Duodenal mucosa (tissue), 2 donors: Measurements from ENCODE around the gene PARP15.
"Not testable (repeated sequence)": the region's sequence is repeated elsewhere in the genome, so short reads cannot be mapped to it uniquely, and the experiment has no call there.

Source experiments
- H3K27ac ChIP-seq: one replicate; pipeline ENCODE4 v1.7.0; 2013; ENCODE audit warnings: low read depth, low read length
- H3K27me3 ChIP-seq, 2 donors: one replicate each; pipeline ENCODE4 v1.7.0; 2013; ENCODE audit warnings: low read length in 2 of 2, control low read depth in 1 of 2; ENCODE audit not compliant: insufficient read depth in 2 of 2, control insufficient read depth in 1 of 2
- H3K36me3 ChIP-seq, 2 donors: one replicate each; pipeline ENCODE4 v1.7.0; 2013; ENCODE audit warnings: low read length in 2 of 2, control low read depth in 1 of 2; ENCODE audit not compliant: insufficient read depth in 2 of 2, control insufficient read depth in 1 of 2
- H3K4me1 ChIP-seq, 2 donors: one replicate each; pipeline ENCODE4 v1.7.0; 2013; ENCODE audit warnings: low read length in 2 of 2, control low read depth in 1 of 2; ENCODE audit not compliant: insufficient read depth in 2 of 2, control insufficient read depth in 1 of 2
- H3K4me3 ChIP-seq, 2 donors: one replicate each; pipeline ENCODE4 v1.7.0; 2013; ENCODE audit warnings: low read length in 2 of 2, low read depth in 1 of 2
- H3K9ac ChIP-seq, 2 donors: one replicate each; pipeline ENCODE4 v1.7.0; 2013; ENCODE audit warnings: low read length in 2 of 2, low read depth in 1 of 2
- H3K9me3 ChIP-seq, 2 donors: one replicate each; pipeline ENCODE4 v1.7.0; 2013; ENCODE audit warnings: low read length in 2 of 2, control low read depth in 1 of 2; ENCODE audit not compliant: control insufficient read depth in 1 of 2

The PARP15 gene

GRCh38 chr3:122568131-122568530, 9.3 kb upstream of the PARP15 start:
- H3K4me3 ChIP-seq, H3K9me3 ChIP-seq, H3K9ac ChIP-seq, H3K27me3 ChIP-seq, H3K27ac ChIP-seq: not testable (repeated sequence)
- Histone ChIP-seq H3K36me3 (peaks cover 16 to 68% of the 10 kb centered on the region in 2 donors), H3K4me1 (peaks cover 13 to 17% of the 10 kb centered on the region in 2 donors)

GRCh38 chr3:122568755-122569154, 8.7 kb upstream of the PARP15 start:
- Histone ChIP-seq H3K9me3 (no peaks in the 10 kb centered on the region), H3K27ac (no peak overlapping the region), H3K36me3 (peaks cover 16 to 74% of the 10 kb centered on the region in 2 donors), H3K27me3 (no peaks in the 10 kb centered on the region), H3K9ac (no peak overlapping the region), H3K4me3 (no peak overlapping the region), H3K4me1 (peaks cover 10 to 16% of the 10 kb centered on the region in 2 donors)

DNA sequence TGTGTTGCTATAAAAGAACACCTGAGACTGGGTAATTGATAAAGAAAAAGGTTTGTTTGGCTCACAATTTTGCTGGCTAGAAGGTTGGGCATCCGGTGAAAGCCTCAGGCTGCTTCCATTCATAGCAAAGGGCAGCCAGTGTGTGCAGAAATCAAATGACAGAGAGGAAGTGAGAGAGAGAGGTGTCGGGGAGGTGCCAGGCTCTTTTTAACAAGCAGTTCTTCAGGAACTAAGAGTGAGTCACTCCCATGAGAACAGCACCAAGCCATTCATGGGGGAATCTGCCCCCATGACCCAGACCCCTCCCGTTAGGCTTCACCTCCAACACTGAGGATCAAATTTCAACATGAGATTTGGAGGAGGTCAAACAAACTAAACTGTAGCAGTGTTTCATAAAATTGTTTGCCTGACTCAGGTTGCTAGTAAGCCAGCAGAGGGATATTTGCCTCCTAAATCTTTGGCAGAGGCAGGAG, 4.5 kb upstream of the PARP15 start:
- H3K27me3 ChIP-seq: no peaks in the 10 kb centered on the region
- no peaks in the 10 kb centered on the region for H3K9me3 ChIP-seq
- H3K27ac ChIP-seq: no peak overlapping the region
- no peak overlapping the region for H3K4me3 ChIP-seq
- H3K4me1 ChIP-seq: peaks cover 0 to 3% of the 10 kb centered on the region in 2 donors
- peaks cover 14 to 54% of the 10 kb centered on the region in 2 donors for H3K36me3 ChIP-seq
- H3K9ac ChIP-seq: no peak overlapping the region

- Histone ChIP-seq H3K9me3 (peaks cover under 1 to 2% of the 10 kb centered on the region in 2 donors), H3K9ac (no peak overlapping the region), H3K27ac (no peak overlapping the region), H3K4me1 (peaks cover 0 to 3% of the 10 kb centered on the region in 2 donors), H3K27me3 (no peaks in the 10 kb centered on the region), H3K36me3 (peaks cover 5 to 23% of the 10 kb centered on the region in 2 donors), H3K4me3 (no peak overlapping the region)
These were observed 1.1 kb upstream of the PARP15 start for GRCh38 chr3:122576174-122576940.

DNA sequence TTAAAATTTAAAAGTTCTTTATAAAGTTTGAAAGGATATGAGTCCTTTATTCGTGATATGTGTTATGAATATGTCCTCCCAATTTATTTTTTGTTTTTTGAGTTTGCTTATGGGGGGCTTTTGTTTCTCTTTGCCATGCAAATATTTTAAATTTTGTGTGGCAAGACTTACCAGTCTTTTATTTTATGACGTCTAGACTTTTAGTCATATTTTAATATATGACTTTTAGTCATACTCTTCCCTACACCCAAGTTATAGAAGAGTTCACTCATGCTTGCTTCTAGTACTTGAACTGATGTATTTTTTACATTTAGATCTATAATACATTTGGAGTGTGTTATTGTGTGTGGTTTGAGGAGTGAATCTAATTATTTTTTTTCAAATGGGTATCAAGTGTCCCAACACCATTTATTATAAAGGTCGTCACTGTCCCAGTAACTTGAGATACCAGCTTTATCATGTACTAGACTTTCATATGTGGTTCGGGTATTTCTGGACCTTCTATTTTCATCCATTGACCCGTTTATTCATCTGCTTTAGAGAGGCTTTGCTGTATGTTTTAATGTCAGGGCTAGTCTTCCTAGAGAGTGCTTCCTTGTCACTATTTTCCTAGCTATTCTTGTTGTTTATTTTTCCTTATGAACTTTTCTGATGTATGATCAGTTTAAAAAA, 755 bp downstream of the PARP15 start:
- Histone ChIP-seq H3K27me3 (no peaks in the 10 kb centered on the region), H3K27ac (no peak overlapping the region), H3K4me1 (peaks cover 0 to 3% of the 10 kb centered on the region in 2 donors), H3K4me3 (peak overlapping the region; percentile 57 to 64), H3K9ac (peak overlapping the region; percentile 29 to 30), H3K36me3 (peaks cover 2 to 8% of the 10 kb centered on the region in 2 donors), H3K9me3 (peaks cover 11 to 13% of the 10 kb centered on the region in 2 donors)

GRCh38 chr3:122580470-122580869, 3.0 kb downstream of the PARP15 start:
- H3K9me3 ChIP-seq: peaks cover 11 to 18% of the 10 kb centered on the region in 2 donors
- H3K4me3 ChIP-seq: no peak overlapping the region
- H3K27ac ChIP-seq: no peak overlapping the region
- no peak overlapping the region for H3K9ac ChIP-seq
- no peaks in the 10 kb centered on the region for H3K36me3 ChIP-seq
- peaks cover 0 to 3% of the 10 kb centered on the region in 2 donors for H3K4me1 ChIP-seq
- H3K27me3 ChIP-seq: no peaks in the 10 kb centered on the region

GRCh38 chr3:122581622-122582021, 4.2 kb downstream of the PARP15 start:
- peaks cover 0 to 3% of the 10 kb centered on the region in 2 donors for H3K4me1 ChIP-seq
- no peak overlapping the region for H3K9ac ChIP-seq
- no peaks in the 10 kb centered on the region for H3K36me3 ChIP-seq
- H3K9me3 ChIP-seq: peaks cover 11 to 18% of the 10 kb centered on the region in 2 donors
- H3K4me3 ChIP-seq: no peak overlapping the region
- no peaks in the 10 kb centered on the region for H3K27me3 ChIP-seq
- H3K27ac ChIP-seq: no peak overlapping the region

DNA sequence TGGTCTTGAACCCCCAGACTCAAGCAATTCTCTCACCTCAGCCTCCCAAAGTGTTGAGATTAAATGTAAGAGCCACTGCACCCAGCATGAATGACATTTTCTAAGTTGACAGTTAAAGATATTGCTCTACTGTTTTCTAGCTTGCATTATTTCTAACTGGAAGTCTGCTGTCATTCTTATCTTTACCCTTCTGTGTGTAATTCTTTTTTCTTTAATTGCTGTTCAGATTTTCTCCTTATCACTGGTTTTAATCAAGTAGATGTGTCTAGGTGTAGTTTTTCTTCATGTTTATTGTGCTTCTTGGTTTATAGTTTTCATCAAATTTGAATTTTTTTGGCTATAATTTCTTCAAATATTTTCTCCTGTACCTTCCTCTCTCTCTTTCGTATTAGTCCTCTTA, 4.9 kb downstream of the PARP15 start:
- Histone ChIP-seq H3K27ac (no peak overlapping the region), H3K4me3 (no peak overlapping the region), H3K36me3 (no peaks in the 10 kb centered on the region), H3K9ac (no peak overlapping the region), H3K27me3 (no peaks in the 10 kb centered on the region), H3K9me3 (peaks cover 11 to 18% of the 10 kb centered on the region in 2 donors), H3K4me1 (no peaks in the 10 kb centered on the region)

GRCh38 chr3:122586098-122586497, 8.6 kb downstream of the PARP15 start:
- Histone ChIP-seq H3K36me3 (no peaks in the 10 kb centered on the region), H3K27ac (no peak overlapping the region), H3K27me3 (no peaks in the 10 kb centered on the region), H3K9ac (no peak overlapping the region), H3K4me3 (no peak overlapping the region), H3K9me3 (peaks cover 11 to 18% of the 10 kb centered on the region in 2 donors), H3K4me1 (no peaks in the 10 kb centered on the region)

DNA sequence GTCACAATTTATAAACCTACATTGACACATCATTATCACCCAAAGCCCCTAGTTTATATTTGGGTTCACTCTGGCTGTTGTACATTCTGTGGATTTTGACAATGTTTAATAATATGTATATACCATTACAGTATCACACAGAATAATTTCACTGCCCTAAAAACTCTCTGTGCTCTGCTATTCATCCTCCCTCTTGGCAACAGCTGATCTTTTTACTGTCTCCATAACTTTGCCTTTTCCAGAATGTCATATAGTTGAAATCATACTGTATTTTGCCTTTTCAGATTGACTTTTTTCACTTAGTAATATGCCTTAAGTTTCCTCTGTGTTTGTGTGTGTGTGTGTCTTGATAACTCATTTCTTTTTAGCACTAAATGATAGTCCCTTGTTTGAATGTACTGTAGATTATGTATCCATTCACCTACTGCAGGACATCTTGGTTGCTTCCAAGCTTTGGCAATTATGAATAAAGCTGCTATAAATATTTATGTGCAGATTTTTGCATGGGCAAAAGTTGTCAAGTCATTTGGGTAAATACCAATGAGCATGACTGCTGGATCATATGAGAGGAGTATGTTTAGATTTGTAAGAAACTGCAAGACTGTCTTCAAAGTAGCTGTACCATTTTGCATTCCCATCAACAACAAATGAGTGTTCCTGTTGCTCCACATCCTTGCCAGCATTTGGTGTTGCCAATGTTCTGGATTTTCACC, 9.5 kb downstream of the PARP15 start:
- Histone ChIP-seq H3K9me3 (peaks cover 5 to 12% of the 10 kb centered on the region in 2 donors), H3K36me3 (no peaks in the 10 kb centered on the region), H3K9ac (no peak overlapping the region), H3K27ac (no peak overlapping the region), H3K4me1 (no peaks in the 10 kb centered on the region), H3K27me3 (no peaks in the 10 kb centered on the region), H3K4me3 (no peak overlapping the region)
